Activated B cell treated with CpG ODN at 0.5 μM for 24 hours (primary cell): ENCODE measurements around the gene AK3. TPM values are rescaled to one million over a fixed set of nuclear protein-coding genes. Genes with fewer than 3 reads are reported as not detected.

Source experiments
- ATAC-seq: fragments of 200-7000 bp; cut with Tn5 transposase; one replicate; pipeline ENCODE4 v1.10.0; 2021; ENCODE audit warnings: low read depth, mild to moderate bottlenecking, moderate library complexity
- CTCF ChIA-PET: fragments of 350-600 bp; sonication (Branson Sonifier 250); formaldehyde crosslinking; loops from one replicate; lab custom pipeline; 2021; ENCODE audit warnings: antibody characterized with exemption; lab: Charles Lee
- POLR2A ChIA-PET: fragments of 350-600 bp; sonication (Branson Sonifier 250); formaldehyde crosslinking; loops from one replicate; lab custom pipeline; 2021; ENCODE audit warnings: antibody characterized with exemption; lab: Charles Lee
- DNase-seq: peaks from one replicate; pipeline ENCODE4 v3.0.0; 2022
- H3K27ac Mint-ChIP-seq: one replicate; pipeline ENCODE4 v1.8.0; 2020; ENCODE audit warnings: mixed read lengths
- H3K27me3 Mint-ChIP-seq: one replicate; pipeline ENCODE4 v1.8.0; 2021; ENCODE audit warnings: mixed read lengths
- H3K36me3 Mint-ChIP-seq: one replicate; pipeline ENCODE4 v1.8.0; 2021; ENCODE audit warnings: low read depth, mixed read lengths
- H3K4me1 Mint-ChIP-seq: one replicate; pipeline ENCODE4 v1.8.0; 2021; ENCODE audit warnings: mixed read lengths
- H3K4me3 Mint-ChIP-seq: one replicate; pipeline ENCODE4 v1.8.0; 2020; ENCODE audit warnings: mild to moderate bottlenecking, mixed read lengths
- H3K9me3 Mint-ChIP-seq: one replicate; pipeline ENCODE4 v1.8.0; 2020; ENCODE audit warnings: mixed read lengths
- intact Hi-C: fragments of 100-400 bp; cut with micrococcal nuclease; formaldehyde crosslinking; loops from one replicate; pipeline ENCODE4 v1.15.1; 2024
- total RNA-seq: library from RNA; stranded (reverse); gene quantifications from 2 replicates; pipeline ENCODE4 v1.2.3, GENCODE V29; 2022
- TF ChIP-seq, protein P1 (sequence below): fragments of 200-600 bp; IDR thresholded peaks from one replicate; pipeline ENCODE4 v1.8.0; 2022; ENCODE audit warnings: antibody characterized with exemption, mild to moderate bottlenecking

Gene AK3
- total RNA-seq, 1 donor from 2014 or later, result 16.9 TPM

DNA sequence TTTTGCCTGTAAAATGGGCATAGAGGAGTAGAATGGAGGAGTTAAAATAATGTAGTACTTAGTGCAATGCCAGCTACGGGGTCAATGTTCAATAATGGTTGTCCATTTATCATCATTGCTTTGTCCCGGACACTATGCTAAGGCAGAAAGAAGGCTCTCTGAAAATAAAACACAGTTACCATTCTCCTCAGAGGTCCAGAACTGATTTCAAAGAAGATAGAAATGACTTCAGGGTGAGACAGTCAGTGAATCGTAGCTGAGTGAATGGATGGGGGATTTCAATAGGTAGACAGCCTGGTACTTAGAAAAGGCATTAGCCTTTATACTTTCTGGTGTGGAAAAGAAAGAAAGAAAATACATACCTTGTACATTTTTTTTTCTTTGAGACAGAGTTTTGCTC is 1.2 kb upstream of the AK3 start:
- intact Hi-C loops, result loop anchor here (5.0 to 10.0 kb wide), 4 partner anchors 140 to 695 kb away; partner anchors contain the start of gene PLGRKT
- peaks cover 4% of the 10 kb centered on the region for H3K36me3 Mint-ChIP-seq
- DNase-seq, result no peak
- CTCF ChIA-PET, result interaction anchor here (0.8 kb wide), 2 partner anchors 16 to 18 kb away, joined by 3 read pairs; no protein-coding TSS in a partner anchor
- TF ChIP-seq, protein P1, sequence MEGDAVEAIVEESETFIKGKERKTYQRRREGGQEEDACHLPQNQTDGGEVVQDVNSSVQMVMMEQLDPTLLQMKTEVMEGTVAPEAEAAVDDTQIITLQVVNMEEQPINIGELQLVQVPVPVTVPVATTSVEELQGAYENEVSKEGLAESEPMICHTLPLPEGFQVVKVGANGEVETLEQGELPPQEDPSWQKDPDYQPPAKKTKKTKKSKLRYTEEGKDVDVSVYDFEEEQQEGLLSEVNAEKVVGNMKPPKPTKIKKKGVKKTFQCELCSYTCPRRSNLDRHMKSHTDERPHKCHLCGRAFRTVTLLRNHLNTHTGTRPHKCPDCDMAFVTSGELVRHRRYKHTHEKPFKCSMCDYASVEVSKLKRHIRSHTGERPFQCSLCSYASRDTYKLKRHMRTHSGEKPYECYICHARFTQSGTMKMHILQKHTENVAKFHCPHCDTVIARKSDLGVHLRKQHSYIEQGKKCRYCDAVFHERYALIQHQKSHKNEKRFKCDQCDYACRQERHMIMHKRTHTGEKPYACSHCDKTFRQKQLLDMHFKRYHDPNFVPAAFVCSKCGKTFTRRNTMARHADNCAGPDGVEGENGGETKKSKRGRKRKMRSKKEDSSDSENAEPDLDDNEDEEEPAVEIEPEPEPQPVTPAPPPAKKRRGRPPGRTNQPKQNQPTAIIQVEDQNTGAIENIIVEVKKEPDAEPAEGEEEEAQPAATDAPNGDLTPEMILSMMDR, result no peak
- ATAC-seq, result no peak
- POLR2A ChIA-PET, result interaction anchor here (0.7 to 2.5 kb wide), 5 partner anchors 16 to 244 kb away, joined by 3 to 6 read pairs (median 5); partner anchors contain the start of genes JAK2 and RCL1
- peak overlapping the region; percentile 90 for H3K4me3 Mint-ChIP-seq
- no peaks in the 10 kb centered on the region for H3K9me3 Mint-ChIP-seq
- peak overlapping the region; percentile 59 for H3K27ac Mint-ChIP-seq
- no peaks in the 10 kb centered on the region for H3K27me3 Mint-ChIP-seq
- peaks cover 26% of the 10 kb centered on the region for H3K4me1 Mint-ChIP-seq

DNA sequence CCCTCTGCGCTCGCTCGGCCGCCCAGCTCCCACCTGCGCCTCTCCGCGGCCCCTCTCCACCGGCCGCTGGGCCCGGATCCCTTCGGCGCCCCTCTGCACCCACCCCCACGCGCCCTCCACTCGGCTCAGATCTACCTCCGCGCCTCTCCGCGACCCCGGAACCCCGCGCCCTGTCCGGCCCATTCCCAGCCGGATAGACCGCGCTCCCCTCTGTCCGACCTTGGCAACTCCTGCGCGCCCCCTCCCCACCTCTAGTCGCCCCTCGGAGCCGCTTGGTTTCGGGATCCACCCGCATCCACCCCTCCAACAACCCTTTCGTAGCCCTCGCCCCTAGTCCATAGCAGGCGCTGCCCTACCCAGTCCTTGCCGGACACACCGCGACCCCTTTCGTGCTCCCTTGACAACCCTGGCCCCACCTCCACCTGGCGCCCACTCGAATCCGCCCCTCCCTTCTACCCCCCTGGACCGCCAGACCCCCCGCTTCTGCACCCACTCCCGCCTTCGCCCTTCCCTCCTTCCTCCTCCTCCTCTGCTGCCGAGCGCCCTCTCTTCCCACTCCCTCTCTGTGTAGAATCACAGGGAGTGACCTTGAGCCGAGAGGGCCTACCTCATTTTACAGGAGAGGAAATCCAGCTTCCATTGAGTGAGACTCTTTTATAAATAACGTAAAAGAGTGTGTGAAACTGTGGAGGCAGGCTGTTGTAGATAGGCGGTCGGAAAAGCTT is 525 bp upstream of the AK3 start:
- peak; percentile 3 for ATAC-seq
- Mint-ChIP-seq H3K4me1 (peaks cover 27% of the 10 kb centered on the region), H3K27ac (peak overlapping the region; percentile 59), H3K4me3 (peak overlapping the region; percentile 90), H3K36me3 (peaks cover 4% of the 10 kb centered on the region), H3K9me3 (no peaks in the 10 kb centered on the region), H3K27me3 (no peaks in the 10 kb centered on the region)
- intact Hi-C loops, result loop anchor here (1.0 to 10.0 kb wide), 11 partner anchors 21 to 1265 kb away; partner anchors contain the start of genes CDC37L1, JAK2, PLGRKT and PLPP6
- ChIA-PET CTCF (interaction anchor here (0.8 to 1.0 kb wide), 4 partner anchors 17 to 677 kb away, joined by 3 to 5 read pairs (median 3); no protein-coding TSS in a partner anchor), POLR2A (interaction anchor here (0.5 to 2.5 kb wide), 19 partner anchors 8 to 1949 kb away, joined by 3 to 21 read pairs (median 5); partner anchors contain the start of genes CDC37L1, JAK2, RCL1 and RIC1)
- DNase-seq, result no peak
- TF ChIP-seq, protein P1, result no peak

DNA sequence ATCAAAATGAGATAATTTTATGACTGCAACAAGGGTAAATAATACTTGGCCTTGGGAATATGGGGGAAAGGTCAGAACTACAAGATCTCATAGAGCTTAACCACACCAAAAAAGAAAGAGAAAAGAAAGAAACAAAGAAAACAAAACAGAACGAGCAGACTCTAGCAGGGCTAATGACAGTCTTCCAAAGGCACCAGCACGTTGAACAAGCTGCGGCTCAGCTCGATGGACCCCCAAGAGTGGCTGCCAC is 689 bp downstream of the AK3 start:
- ATAC-seq (no peak), DNase-seq (no peak)
- no peaks in the 10 kb centered on the region for H3K27me3 Mint-ChIP-seq
- H3K27ac Mint-ChIP-seq, result peak overlapping the region; percentile 83
- peak overlapping the region; percentile 90 for H3K4me3 Mint-ChIP-seq
- H3K36me3 Mint-ChIP-seq, result peaks cover 4% of the 10 kb centered on the region
- TF ChIP-seq, protein P1, result no peak
- POLR2A ChIA-PET, result interaction anchor here (0.6 to 2.1 kb wide), 21 partner anchors 8 to 1673 kb away, joined by 3 to 21 read pairs (median 4); partner anchors contain the start of genes CDC37L1, ERMP1, JAK2 and RANBP6
- intact Hi-C loops, result loop anchor here (2.0 to 10.0 kb wide), 6 partner anchors 138 to 1266 kb away; partner anchors contain the start of genes PLGRKT and RFX3
- CTCF ChIA-PET, result interaction anchor here (0.9 to 1.1 kb wide), 5 partner anchors 12 to 678 kb away, joined by 3 to 5 read pairs (median 3); no protein-coding TSS in a partner anchor
- H3K4me1 Mint-ChIP-seq, result peaks cover 30% of the 10 kb centered on the region
- H3K9me3 Mint-ChIP-seq, result no peaks in the 10 kb centered on the region

DNA sequence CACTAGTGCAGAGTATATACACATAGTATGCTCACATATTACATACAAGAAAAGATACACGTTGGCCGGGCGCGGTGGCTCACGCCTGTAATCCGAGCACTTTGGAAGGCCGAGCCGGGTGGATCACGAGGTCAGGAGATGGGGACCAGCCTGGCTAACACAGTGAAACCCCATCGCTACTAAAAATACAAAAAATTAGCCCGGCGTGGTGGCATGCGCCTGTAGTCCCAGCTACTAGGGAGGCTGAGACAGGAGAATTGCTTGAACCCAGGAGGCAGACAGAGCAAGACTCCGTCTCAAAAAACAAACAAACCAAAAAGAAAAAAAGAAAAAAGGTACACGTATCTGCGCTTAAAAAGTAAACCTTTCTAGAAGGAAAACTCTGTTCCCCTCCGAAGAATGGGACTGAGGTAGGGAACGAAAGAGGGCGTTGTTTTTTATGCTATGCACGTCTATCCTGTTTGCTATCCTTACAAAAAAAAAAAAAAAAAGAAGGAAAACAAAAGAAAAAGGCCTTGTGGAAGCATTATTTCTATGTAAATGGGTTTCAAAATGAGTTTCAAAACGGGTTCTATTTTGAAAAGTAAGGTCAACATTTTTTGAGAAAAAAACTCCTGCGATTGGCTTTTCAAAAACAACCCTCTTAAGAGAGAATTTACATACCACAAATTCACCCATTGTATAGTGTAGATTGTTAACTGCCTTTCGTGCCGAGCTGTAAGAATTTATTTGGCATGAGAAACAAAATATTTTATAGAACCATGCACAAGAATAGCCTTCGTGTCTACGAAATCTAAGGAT is 1.2 kb downstream of the AK3 start:
- DNase-seq (no peak), ATAC-seq (no peak)
- intact Hi-C loops, result loop anchor here (2.0 to 10.0 kb wide), 6 partner anchors 137 to 1267 kb away; partner anchors contain the start of genes PLGRKT and RFX3
- ChIA-PET CTCF (interaction anchor here (0.7 to 1.1 kb wide), 4 partner anchors 13 to 436 kb away, joined by 3 read pairs; no protein-coding TSS in a partner anchor), POLR2A (interaction anchor here (0.6 to 2.1 kb wide), 11 partner anchors 15 to 1093 kb away, joined by 3 to 21 read pairs (median 5); partner anchors contain the start of genes CDC37L1, ERMP1, JAK2 and RIC1)
- TF ChIP-seq, protein P1, result no peak
- no peaks in the 10 kb centered on the region for H3K9me3 Mint-ChIP-seq
- peak overlapping the region; percentile 90 for H3K4me3 Mint-ChIP-seq
- H3K36me3 Mint-ChIP-seq, result peaks cover 4% of the 10 kb centered on the region
- peak overlapping the region; percentile 83 for H3K27ac Mint-ChIP-seq
- no peaks in the 10 kb centered on the region for H3K27me3 Mint-ChIP-seq
- H3K4me1 Mint-ChIP-seq, result peaks cover 30% of the 10 kb centered on the region
